EH (cell line): ENCODE measurements around the gene HCN3.
"Not testable (repeated sequence)": the region's sequence is repeated elsewhere in the genome, so short reads cannot be mapped to it uniquely, and the experiment has no call there.

Experiments
- DNase-seq: peaks from one replicate; pipeline ENCODE4 v3.0.0-alpha.2; 2015; ENCODE audit warnings: low read depth

Gene HCN3

DNA sequence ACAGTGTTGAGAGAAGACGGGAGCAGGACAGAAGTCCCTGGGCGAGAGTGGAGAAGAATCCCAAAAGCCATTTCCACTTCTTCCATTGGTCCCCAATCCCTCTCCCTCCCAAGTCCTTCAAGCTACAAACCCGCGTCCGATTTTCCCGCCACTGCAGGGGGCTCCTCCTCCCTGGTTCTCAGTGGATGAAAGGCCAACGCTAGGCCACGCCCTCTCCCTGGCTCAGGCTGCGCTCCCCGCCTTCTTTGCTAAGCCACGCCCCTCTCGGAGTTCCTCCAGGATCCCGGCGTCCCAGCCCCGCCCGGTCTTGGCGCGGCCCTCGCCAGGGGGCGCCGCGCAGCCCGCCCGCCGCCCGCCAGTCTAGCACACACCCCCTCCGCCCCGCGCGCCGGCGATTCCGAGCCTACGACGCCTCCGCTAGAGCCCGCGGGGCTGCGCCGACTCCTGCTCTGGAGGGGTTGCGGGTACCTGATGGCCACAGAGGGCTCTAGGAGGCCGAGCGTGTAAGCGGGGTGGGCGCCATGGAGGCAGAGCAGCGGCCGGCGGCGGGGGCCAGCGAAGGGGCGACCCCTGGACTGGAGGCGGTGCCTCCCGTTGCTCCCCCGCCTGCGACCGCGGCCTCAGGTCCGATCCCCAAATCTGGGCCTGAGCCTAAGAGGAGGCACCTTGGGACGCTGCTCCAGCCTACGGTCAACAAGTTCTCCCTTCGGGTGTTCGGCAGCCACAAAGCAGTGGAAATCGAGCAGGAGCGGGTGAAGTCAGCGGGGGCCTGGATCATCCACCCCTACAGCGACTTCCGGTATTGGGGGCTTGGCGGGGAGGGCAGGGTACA, at the start of gene HCN3:
Gene HCN3, plus strand, starts transcription at position 394 of the 832 bp plus-strand sequence. Its CDS starts 128 bp downstream, at position 522.
- peak; percentile 96 for DNase-seq

DNA sequence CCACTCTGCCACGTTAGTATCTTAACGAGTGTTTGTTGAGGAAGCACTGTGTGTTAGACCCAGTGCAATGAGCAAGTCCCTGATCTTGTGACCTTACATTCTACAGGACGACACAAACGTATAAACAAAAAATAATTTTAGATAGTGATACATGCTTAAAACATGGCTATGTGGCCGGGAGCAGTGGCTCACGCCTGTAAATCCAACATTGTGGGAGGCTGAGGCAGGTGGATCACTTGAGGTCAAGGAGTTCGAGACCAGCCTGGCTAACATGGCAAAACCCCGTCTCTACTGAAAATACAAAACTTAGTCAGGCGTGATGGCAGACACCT, 49.2 kb upstream of the HCN3 start:
- DNase-seq = no peak

DNA sequence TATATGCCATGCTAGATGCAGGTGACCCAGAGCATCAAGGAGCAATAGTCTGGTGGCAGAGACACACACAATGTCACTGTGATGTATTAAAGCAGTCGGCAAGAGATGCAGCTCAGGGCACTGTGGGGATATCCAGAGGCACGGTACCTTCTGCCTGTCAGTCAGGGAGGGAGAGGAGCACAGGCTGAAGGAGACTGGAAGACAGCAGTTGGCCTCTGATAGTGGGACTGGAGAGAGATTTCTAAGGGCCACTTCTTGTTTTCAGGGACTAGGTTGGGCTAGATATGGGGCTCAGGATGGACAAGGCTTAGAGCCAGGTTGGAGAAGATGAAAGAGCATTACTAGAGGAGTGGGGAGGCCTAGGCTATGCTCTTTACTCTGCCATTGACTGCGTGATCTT, 46.0 kb upstream of the HCN3 start:
- not testable (repeated sequence) for DNase-seq

DNA sequence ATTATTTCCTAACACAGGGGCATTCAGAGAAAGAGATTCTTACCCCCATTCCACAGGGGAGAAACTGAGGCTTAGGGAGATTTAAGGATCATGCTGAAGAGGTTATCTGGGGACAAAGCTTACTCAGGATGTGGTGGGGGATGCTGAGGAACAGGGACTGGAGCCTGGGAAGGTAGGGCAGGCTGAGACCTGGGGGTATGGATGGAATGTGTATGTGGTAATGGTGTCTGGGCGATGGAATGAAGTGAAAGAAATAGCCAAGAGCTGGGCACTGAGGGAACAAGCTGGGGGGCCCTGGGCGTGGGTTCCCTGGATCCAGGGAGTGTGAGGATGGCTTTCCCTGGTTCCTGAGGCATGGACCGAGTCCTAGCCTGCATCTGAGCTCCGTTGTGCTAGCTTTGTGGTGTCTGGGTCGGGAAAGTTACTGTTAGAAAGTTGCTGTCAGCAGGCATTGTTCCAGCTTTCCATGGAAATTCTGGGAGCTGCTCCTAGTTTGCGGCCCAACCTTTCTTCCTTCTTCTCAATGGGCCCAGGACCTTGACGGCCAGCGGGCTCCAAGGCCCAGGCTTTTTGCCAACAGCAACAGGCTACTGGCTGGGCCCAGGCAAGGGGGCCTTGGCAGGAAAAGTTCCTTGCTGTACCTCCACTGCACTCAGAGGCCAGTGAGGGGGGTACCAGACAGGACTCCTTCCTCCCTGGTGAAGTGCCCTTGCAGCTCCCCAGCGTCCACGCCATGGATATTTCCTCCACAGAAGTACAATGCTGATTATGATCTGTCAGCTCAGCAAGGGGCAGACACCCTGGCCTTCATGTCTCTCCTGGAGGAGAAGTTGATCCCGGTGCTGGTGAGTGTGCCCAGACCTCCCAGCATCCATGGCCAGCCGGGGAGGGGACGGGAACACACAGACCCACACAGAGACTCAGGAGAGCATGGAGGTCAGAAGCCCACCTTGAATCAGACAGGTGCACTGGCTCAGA, 45.0 kb upstream of the HCN3 start:
- DNase-seq = peak; percentile 79

DNA sequence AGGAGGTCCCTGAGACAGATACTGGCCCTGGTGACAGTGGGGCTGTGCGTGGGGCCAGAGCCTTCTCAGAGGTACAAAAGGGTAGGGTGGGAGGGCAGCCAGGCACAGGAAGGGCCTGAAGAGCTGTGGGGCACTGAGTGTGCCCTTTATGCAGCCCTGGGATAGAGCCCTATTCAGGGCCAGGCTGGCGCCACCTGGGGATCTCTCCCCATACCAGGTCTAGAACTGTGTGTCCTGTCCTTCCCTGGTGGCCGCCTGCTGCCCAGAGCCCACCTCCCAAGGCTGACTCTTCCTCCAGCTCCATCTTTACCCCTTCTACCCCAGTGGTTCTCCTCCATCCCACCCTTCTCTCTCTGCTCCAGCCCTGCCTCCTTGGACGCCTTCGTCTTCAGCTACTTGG, 43.8 kb upstream of the HCN3 start:
- not testable (repeated sequence) for DNase-seq

DNA sequence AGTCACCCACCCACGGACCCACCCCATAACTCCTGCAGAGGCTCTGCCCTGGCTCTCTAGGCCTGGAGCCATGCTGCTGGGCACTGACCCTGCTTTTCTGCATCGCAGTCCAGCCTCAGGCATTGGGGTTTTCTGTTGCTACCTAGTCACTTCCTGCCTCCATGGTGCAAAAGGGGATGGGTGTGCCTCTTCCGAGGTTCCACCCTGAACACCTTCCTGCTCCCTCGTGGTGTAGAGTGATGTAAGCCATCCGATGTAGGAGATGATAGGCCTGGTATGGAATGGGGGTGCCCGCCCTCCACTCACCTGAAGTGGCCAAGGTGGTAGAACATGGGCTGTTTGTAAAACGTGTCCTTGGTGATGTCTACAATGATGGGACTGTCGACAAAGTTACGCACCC, 41.9 kb upstream of the HCN3 start:
- not testable (repeated sequence) for DNase-seq

DNA sequence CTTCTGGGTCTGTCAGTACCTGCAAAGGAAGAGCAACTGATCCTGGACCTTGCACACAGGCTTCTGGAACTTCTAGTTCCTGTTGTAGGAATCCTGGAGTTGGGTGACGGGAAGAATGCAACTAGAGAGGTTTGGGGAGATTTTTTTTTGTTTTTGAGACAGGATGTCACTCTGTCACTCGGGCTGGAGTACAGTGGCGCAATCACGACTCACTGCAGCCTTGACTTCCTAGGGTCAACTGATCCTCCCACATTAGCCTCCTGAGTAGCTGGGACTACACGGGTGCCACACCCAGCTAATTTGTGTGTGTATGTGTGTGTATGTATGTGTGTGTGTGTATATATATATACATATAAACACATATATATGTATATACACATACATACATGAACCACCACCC, 40.8 kb upstream of the HCN3 start:
- peak; percentile 31 for DNase-seq

DNA sequence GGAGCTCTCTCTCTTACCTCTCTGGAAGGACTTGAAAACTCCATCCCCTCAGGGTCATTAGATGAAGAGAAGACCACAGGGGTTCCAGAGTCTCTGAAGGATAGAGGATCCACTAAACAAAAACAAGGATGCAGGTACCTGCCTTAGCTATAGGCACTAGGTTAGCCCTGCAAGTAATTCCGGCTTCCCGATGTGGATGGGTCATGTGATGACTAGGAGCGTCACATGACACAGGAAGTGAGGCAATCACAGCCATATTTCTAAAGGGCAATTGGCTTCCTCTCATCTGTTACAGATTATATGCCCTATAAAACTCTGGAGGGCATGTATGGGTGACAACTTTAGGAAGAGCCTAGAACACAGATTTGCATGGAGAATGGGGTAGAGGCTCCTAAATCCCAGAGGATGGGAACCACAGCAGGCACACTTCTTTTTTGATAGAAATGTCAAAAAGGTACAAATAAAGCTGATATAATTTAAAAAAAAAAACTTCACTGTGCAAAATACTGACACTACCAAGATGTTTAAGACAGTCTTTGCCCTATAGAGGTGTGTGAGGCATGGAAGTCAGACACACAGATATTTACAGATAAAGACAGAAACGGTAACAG, 36.1 kb upstream of the HCN3 start:
- DNase-seq = peak; percentile 91

DNA sequence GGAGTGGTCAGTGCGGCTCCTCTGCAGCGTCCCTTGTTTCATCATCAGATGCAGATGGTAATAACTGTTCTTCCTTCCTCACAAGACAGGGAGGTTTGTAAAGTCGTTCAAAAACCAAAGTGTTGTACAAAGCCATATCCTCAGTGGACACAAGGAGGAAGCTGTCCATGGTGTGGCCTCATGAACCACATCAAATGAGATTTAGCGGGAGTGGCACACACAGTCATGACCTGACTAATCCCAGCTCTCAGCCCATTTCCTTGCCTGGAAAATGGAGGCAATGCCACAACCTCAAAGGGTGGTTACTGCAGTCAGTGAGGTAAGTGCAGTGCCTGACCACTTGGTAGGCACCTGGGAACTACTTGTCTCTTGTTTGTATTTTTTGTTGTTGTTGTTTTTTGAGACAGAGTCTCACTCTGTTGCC, 35.4 kb upstream of the HCN3 start:
- no peak for DNase-seq

DNA sequence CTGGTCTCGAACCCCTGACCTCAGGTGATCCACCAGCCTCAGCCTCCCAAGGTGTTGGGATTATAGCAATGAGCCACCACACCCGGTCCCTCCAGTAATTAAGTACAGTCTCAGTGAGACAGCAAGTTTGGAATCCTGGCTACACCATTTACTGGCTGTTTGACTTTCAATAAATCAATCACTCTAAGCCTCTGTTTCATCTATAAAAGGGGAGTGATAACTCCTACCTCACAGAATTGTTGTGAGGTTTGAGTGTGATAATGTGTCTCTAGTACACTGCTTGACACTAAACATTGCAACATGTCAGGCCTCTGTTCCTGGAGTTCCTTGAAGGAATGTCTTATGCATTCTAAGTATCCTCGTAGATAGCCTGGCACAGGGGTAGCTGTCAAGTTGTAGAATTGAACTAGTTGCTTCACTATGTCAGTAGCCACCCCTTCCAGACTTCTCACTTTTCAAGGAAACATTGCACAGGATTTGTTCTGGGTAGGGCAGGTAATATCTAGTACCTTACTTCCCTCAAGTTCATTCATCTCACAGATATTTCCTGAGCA, 34.4 kb upstream of the HCN3 start:
- peak; percentile 36 for DNase-seq

DNA sequence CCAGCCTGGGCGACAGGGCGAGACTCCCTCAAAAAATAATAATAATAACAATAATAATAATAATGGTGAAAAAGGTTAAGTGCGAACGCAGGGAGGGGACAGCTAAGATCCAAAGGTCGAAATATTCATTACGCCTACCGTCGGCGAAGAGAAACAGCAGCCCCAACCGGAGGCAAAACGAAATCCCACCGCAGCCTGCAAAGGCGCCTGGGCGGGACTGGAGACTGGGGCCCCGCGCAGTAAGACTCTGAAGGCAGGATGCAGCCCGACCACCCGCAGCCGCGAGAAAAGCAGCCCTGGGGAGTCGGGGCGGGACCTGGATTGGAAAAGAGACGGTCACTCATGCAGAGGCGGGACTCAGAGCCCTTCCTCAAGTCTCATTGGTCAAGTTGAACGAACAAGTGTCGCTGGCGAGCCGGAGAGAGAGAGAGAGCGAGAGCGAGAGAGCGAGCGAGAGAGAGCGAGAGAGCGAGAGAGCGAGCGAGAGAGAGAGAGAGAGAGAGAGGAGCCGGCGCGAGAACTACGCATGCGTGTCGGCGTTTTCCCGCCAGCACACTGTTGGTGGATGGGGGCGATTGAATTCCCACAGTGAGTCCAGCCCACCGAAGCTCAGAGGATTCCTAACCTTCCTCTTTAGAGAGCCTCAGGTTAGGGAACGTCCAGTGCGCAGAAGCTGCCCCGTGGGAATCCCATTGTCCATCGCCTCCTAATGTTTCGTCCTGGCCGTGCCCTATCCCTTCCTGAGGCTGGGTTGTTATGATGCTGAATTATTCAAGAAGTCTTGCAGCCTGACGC, 32.7 kb upstream of the HCN3 start:
- DNase-seq = peak; percentile 99

DNA sequence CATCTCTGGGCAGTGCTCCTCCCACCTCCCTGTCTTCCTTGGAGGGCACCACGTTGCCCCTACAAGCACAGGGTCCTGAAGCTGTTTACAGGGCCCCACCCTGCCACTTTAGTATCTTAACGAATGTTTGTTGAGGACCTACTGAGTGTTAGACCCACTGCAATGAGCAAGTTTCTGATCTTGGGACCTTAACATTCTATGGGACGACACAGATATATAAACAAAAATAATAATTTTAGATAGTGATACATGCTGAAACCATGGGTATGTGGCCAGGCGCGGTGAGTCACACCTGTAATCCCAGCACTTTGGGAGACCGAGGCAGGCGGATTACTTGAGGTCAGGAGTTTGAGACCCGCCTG, 32.1 kb upstream of the HCN3 start:
- no peak for DNase-seq

DNA sequence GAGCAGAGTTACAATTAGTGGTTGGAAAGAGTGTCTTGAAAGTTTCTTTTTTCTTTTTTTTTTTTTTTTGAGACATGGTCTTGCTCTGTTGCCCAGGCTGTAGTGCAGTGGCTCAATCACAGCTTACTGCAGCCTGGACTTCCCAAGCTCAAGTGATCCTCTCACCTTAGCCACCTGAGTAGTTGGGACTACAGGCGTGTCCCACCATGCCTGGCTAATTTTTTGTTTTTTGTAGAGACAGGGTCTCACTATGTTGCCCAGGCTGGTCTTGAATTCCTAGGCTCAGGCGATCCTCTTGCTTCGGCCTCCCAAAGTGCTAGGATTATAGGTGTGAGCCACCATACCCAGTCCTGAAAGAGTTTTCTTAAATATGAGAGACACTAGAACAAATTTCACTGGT, 30.5 kb upstream of the HCN3 start:
- DNase-seq = not testable (repeated sequence)

DNA sequence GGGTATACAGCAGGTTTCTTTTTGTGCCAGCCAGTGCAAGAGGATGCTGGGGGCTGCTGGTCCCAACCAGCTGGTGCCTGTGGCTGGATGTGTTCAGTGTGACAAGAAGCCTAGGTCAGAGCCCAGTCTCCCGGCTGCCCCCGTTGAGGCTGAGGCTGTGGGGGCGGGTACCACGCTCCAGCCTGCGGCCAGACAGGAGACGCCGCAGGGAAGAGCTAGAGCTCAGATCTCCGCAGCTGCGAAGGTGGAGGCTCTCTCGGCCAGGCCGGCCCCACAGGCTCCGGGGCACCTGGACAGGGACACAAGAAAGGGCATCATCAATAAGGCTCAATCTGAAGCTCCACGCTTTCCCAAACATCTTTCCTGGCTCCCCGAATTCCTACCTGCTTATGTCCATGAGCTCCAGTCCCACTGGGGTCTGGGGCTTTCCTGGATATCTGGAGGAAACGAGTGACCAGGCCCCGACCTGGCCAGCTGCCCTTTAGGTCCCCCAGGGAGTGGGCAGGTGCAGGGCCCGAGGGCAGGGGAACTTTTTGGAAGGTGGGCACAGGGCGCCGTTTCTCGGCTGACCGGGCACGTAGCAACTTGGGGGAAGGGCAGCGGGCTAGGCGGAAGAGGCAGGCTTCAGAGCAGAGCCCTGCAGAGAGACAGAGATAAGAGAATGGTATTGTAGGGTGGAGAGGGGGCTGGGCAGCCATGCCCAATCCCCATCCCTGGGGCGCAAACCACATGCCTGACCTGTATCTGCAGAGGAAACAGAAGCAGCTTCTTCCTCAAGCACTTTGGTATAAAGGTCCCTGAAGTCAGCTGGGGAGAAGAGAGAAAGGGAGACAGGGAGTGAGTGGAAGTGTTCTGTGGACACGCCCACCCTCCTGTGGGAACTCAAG, 29.4 kb upstream of the HCN3 start:
- DNase-seq = no peak

DNA sequence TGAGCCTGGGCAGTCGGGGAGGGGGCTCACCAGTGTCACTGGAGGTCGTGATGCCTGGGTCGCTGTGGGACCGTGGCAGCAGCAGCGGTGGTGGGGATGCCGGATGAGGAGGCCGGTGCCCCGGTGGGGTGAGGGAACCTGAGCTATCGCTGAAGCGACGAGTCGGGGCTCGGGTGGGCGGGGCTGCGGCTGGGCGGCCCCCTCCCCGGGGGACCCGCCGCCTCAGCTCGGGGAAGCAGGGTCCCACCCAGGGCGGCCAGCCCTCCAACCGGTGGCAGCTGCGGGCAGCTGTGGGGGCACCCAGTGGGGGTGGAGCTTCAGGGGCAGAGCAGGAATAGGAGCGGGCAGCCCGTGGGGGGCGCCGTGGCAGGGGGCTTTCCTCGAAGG, 27.0 kb upstream of the HCN3 start:
- DNase-seq = no peak

DNA sequence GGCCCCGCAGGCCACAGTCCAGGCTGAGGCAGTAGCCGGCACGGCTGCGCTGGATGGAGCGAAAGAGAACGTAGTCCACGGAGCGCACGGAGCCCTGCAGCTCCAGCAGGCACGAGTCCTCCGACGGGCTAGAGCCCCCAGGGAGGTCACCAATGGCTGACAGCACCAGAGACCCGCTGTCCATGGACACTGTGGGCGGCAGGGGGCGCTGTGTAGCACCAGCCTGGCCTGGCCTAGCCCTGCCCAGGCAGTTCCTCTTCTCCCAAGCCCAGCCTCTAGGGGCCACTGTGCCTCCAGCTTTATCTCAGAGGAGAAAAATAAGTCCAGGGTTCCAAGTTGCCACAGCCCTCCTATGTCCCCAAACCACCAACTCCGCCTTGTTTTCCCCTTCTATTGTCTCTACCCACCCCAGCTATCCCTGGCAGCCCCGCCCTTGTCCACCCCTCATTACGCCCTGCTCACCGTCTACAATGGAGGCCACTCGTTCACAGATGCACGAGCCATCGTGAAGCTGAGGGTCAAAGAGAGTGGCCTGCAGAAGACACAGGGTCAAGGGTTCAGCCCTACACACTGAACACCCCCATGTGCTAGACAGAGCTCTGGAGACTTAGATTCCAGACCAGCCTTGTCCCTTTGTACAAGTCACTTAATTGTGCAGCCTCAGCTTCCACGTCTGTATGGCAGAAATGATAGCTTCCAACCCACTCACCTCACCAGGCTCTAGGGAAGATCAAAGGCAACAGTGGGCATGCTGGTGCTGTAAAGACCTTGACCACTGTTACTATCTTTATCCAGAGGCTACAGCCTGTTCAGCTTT, 26.4 kb upstream of the HCN3 start:
- peak; percentile 90 for DNase-seq

DNA sequence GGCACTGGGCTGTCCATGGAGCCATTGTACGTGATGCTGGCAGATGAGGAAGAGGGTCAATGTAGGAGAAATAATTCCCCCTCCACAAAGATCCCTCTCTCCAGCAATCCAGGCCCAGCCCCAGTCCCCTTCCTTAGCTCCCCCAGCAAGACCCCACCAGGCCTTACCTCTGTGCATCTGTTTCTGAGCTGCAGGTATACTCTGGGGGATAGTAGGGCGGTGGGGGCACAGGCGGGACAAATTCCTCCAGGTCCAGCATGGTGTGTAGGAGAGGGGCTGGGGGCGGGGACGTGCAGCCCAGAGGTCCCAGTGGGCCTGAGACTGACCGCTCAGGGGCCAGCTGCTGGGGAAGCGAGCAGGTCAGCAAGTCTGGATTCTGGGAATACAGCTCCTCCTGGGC, 25.7 kb upstream of the HCN3 start:
- DNase-seq = no peak

DNA sequence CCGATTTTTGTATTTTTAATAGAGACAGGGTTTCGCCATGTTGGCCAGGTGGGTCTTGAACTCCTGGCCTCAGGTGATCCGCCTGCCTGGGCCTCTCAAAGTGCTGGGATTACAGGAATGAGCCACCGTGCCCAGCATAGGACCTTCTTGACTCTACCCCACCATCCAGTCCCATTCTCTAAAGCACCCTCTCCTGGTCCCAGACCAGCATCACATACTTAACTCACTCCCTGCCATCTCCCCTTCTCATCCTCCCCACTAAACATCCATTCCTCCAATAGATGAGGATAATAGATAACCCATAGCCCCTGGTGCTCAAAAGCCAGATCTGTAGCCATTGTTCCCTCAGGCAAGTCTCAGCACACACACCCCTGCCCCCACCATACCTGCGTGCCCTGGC, 24.1 kb upstream of the HCN3 start:
- no peak for DNase-seq

DNA sequence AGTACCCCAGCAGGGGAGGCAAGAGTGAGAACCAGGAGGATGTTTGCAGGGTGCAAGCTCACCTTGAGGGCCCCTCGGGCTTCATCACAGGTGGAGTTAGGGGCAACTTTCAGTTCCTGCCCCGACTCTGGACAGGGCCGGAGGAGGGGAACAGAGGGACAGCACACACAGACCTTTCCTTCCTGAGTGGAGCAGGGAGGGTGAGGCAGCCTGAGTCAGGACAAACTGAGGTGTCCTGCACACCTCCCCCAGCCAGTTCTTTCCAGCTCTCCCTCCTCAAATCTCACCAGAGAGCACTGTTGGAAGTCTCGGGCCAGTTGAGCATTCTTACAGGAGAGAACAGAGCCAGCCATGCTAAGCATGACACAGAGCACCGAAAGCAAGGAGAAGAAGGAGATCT, 23.5 kb upstream of the HCN3 start:
- DNase-seq = no peak
